Measurements from ENCODE around the gene AARSD1.
"Not testable (repeated sequence)": the region's sequence is repeated elsewhere in the genome, so short reads cannot be mapped to it uniquely, and the experiment has no call there.

Gene AARSD1

DNA sequence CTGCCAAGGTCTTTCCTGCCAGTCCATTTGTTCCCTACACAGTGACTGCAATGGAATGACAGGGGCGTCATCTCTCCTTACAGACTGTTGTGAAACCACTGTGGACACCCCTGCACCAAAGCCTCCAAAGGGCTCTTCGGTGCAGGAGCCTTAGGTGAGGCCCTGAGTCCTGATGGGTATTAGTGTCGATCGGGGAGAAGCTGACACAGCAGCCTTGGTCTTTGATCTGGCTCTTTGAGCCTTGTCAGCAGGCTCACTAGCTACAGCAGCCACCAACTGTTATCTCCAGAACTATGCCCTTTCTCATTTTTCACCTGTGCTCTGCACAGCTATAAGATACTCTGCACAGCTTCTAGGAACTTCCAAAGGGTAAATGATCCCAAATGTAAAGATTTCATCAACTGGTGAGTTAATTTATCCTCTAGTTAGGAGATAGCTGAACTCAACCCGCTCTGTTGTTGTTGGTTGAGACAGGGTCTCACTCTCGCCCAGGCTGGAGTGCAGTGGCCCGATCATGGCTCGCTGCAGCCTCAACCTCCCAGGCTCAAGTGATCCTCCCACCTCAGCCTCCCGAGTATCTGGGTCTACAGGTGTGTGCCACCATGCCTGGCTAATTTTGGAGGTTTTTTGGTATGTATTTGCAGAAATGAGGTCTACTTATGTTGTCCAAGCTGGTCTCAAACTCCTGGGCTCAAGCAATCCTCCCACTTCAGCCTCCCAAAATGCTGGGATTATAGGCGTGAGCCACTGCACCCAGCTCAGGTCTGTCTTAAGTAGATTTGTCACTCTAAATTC is 44.0 kb downstream of the AARSD1 start:
- DNase-seq = peak; percentile 44

DNA sequence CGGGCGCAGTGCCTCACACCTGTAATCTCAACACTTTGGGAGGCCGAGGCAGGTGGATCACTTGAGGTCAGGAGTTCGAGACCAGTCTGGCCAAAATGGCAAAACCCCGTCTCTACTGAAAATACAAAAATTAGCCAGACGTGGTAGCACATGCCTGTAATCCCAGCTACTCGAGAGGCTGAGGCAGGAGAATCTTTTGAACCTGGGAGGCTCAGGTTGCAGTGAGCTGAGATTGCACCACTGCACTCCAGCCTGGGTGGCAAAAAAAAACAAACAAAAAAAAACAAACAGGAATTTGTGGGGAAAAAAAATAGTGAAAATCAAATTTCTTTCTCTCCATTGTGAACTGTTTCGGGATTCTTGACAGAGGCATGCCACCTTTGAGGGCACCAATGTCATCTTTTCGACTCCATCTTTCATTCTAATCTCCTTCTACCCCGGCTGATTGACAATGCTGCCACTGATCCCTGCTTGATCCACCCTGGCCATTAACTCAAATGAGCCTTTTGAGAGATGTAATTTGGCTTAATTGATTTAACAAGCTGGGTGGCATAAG is 44.7 kb downstream of the AARSD1 start:
- DNase-seq = peak; percentile 61

DNA sequence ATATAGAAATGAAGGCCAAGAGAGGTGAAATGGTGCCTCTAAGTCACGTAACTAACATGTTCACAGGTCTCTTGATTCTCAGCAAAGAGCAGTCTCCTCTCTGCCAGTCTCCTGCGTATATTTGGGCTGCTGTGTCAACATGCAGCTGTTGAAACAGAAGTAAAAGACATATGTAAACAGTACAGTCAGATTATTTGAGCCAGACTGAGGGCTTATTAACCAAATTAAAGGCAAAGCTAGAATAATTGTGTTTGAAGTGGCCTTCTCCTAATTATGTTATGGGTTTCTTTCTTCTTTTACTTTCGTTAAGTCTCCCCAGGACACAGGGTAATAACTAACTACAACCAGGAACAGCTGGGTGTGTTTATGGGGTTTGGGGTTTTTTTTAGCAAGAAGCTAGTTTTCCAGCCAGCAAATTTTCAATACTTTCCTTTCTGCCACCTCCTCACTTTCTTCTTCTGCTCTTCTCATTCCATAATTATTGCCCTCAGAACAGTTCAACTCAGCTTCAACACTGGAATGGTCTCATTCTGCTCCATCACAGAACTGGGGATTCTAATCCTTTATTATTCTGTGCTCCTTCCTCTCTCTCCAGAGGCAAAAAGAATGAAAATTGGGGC is 45.2 kb downstream of the AARSD1 start:
- DNase-seq = peak; percentile 97

DNA sequence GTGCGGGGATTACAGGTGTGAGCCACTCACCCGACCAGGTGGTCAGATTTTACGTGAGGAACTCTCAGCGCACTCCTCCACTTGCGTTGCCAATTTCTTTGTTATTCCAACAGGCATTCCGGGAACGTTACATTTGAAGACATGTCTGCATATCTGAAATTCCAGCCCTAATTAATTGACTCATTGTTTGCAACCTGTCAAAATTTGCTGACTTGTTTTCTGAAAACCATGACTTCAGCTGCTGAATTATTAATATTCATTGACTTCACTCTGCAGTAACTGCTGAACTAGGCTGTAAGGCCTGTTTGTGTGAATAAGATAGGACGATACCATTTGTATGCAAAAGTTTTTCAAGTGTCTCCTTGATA is 47.0 kb downstream of the AARSD1 start:
- no peak for DNase-seq

DNA sequence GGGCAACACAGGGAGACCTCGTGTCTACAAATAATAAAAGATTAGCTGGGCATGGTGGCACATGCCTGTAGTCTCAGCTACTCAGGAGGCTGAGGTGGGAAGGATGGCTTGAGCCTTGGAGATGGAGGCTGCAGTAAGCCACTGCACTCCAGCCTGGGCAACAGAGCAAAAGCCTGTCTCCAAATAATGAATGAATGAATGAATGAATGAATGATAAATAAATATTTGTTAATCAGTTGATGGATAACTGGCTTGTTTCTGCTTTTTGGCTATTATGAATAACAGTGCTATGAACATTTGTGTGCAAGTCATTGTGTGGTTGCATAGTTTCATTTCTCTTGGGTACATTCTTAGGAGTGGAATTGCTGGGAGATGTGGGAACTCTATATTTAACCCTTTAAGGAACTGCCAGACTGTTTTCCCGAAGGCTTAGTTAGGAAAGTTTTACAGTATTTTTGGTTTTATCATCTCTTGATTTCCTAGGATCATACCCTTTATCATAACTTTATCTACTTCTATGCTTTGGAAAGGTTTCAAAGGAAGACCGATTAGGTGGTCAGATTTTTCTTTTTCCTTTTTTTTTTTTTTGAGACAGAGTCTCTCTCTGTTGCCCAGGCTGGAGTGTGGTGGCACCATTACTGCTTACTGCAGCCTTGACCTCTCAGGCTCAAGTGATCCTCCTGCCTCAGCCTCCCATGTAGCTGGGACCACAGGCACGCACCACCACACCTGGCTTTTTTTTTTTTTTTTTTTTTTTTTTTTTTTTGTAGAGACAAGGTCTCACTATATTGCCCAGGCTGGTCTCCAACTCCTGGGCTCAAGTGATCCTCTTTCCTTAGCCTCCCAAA is 47.6 kb downstream of the AARSD1 start:
- DNase-seq = not testable (repeated sequence)

DNA sequence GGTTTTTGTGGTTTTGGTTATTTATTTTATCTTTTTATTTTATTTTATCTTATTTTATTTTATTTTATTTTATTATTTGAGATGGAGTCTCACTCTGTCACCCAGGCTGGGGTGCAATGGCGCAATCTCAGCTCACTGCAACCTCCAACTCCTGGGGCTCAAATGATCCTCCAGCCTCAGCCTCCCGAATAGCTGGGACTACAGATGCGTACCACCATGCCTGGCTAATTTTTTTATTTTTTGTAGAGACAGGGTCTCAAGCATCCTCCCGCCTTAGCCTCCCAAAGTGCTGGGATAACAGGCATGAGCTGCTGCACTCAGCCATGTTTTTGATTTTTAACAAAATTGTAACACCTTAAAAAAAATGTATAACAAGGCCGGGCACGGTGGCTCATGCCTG is 49.0 kb downstream of the AARSD1 start:
- DNase-seq = not testable (repeated sequence)

DNA sequence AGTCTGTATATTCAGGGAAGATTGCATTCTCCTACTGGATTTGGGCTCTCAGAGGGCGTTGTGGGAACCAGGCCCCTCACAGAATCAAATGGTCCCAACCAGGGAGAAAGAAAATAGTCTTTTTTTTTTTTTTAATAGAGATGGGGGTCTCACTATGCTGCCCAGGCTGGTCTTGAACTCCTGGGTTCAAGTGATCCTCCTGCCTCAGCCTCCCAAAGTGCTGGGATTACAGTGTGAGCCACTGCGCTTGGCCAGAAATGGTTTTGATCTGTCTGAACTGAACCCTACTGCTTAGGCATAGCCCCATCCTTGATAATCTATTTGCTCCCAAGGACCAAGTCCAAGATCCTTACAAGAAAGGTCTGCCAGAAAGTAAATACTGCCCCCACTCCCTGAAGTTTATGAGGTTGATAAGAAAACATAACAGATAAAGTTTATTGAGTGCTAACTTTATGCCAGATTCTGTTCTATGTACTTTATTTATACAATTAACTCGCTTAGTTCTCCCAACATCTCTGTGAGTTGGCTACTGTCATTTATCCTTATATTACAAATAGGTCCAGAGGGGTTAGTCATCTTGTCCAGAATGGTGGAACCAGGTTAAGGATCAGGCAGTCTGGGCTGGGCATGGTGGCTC is 50.2 kb downstream of the AARSD1 start:
- DNase-seq = no peak

DNA sequence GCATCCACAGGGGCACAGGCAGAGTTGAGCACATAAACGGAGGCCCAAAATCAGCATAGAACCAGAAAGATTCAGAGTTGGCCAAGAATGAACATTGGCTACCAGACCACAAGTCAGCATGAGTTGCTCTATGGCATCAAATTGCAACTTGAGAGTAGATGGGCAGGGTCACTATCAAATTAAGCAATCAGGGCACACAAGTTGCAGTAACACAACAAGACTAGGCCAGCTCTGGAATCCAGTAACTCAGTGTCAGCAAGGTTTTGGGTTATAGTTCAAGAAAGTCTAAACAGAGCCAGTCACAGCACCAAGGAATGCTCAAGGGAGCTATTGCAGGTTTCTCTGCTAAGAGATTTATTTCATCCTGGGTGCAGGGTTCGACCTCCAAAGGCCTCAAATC is 50.7 kb downstream of the AARSD1 start:
- DNase-seq = no peak

DNA sequence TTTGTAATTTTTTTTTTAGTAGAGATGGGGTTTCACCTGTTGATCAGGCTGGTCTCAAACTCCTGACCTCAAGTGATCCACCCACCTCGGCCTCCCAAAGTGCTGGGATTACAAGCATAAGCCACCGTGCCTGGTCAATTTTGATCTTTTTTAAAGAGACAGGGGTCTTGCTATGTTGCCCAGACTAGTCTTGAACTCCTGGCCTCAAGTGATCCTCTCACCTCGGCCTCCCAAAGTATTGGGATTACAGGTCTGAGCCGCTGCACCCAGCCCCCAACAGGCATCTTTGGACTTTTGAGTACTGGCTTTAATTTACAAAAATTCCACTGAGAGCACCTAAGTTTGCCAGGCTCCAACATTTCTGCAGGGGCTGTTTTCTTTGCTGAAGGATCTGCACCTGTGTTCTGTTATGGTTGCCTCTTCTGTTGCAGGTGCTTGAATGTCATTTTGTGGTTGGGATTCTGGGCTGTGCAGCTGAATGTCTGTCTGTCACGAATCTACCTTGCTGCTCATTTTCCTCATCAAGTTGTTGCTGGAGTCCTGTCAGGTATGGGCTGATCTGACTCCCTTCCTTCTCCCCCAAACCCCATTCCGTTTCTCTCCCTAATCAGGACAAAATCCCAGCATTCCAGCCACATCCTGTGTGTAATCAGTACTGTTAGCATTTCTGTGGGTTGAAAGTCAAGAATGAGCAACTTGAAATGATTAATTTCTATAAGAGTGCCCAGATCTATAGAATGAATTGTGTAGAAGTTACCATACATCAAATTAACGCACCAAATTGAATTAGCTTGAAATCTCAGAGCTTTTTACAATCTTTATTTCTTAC is 55.2 kb downstream of the AARSD1 start:
- DNase-seq = no peak

DNA sequence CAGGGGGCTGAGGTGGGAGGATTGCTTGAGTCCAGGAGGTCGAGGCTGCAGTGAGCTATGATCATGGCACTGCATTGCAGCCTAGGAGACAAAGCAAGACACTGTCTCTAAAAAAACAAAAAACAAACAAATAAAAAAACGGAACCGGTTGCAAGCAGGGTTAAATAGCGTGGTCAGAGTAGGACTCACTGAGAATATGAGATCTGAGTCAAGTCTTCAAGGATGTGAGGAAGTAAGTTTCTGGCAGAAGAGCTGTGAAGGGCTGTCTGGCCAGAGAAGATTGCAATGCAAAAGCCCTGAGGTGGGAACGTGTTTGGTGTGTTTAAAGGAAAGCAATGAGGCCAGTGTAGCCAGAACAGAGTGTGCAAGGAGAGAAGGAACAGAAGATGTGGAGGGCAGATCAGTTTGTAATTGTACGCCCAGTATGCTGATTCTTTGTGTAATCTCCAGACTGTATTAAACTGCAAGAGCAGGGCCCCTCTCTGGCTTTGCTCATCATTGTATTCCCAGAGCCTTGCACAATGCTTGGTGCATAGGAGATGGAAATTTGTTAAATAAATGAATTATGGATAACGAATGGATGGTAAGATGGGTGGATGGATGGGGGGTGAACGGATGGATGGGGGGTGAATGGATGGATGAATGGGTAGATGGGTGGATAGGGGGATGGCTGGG is 57.3 kb downstream of the AARSD1 start:
- DNase-seq = no peak

DNA sequence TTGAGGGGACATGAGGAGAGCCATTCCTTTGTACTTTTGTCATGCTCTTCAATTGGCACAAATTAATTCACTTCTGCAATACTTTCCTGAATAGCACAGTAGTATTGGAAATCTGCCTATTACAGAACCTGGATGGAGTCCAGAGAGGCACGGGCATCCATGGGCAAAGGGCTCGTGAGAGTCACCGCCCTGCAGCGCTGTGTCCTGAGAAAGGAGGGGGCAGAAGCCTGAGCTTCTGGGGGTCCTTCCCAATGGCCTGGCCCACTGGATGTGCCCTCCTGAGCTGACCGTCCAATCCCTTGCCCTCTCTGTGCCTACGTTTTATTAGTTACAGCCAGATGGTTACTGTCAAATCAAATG is 60.2 kb downstream of the AARSD1 start:
- DNase-seq = no peak

DNA sequence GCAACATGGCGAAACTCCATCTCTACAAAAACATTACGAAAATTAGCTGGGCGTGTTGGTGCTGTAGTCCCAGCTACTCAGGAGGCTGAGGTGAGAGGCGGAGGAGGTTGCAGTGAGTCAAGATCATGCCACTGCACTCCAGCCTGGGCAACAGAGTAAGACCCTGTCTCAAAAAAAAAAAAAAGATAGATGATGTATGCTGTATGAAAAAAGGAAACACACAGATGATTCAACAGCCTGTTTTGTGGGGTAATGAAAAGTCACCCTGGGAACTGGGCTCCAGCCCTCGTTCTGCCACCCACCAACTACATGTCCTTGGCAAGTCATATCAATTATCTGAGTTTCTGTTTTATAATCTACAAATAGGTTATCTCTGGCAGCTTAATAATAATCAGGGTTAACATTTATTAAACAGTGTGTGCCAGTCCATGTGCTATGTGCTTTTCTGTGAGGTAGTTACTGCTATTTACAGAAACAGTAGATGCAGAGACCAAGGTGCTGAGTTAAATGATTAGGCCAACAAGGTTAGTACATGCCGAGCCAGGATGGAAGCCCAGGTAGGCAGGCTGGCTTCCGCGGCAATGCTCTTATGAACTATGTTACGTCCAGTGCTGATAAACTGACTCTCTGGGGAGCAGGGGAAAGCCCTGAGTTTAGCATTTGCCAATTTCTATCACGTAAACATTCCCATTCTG is 62.6 kb downstream of the AARSD1 start:
- no peak for DNase-seq
